ENCODE measurements around the gene PHACTR1. TPM values are rescaled to one million over a fixed set of nuclear protein-coding genes. Genes with fewer than 3 reads are reported as not detected.

PHACTR1 gene
- total and polyA plus RNA-seq, 2 of the 4 experiments (the other 2 are of a cell fraction), result not detected

DNA sequence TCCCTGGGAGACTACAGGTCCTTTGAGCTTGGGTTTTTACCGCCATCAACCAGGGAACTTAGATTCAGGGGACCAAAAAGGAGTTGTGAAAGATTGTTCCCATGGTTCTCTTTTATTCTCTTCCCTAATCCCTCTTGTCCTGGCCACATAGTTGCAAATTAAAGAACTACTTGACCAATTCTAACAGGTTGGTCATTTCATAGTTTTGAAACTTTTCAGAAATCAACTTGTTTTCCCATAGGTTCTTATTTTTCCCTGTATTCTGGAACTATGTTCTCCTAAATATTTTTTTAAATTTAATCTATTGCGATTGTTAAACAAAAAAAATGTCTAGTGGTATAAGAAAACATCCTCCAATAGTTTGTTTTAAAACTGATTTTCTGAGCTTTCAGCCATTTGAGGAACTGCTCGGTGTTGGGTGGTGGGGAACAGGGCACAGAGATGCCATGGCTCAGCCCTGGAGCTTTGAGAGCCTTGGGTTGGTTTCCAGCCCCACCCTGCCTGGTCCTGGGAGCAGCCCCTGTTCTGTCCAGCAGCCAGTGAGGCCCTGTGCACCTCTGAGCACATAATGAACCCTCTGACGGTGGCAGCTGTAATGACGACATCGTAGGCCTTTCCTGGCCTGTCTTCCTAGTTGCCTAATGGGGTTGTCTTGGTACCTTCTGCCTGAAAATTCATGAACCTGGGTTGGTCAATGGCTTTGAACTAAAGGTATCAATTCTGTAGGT is 558.3 kb downstream of the PHACTR1 start:
- TF ChIP-seq, protein P1, sequence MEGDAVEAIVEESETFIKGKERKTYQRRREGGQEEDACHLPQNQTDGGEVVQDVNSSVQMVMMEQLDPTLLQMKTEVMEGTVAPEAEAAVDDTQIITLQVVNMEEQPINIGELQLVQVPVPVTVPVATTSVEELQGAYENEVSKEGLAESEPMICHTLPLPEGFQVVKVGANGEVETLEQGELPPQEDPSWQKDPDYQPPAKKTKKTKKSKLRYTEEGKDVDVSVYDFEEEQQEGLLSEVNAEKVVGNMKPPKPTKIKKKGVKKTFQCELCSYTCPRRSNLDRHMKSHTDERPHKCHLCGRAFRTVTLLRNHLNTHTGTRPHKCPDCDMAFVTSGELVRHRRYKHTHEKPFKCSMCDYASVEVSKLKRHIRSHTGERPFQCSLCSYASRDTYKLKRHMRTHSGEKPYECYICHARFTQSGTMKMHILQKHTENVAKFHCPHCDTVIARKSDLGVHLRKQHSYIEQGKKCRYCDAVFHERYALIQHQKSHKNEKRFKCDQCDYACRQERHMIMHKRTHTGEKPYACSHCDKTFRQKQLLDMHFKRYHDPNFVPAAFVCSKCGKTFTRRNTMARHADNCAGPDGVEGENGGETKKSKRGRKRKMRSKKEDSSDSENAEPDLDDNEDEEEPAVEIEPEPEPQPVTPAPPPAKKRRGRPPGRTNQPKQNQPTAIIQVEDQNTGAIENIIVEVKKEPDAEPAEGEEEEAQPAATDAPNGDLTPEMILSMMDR (conservative IDR thresholded peaks at IDR 0.05; ENCODE audit: low read depth, low read length), result no peak
- TF ChIP-seq FOS (IDR thresholded peaks at IDR 0.05; ENCODE audit: low read depth, low read length), result no peak
- TF ChIP-seq, protein P2, sequence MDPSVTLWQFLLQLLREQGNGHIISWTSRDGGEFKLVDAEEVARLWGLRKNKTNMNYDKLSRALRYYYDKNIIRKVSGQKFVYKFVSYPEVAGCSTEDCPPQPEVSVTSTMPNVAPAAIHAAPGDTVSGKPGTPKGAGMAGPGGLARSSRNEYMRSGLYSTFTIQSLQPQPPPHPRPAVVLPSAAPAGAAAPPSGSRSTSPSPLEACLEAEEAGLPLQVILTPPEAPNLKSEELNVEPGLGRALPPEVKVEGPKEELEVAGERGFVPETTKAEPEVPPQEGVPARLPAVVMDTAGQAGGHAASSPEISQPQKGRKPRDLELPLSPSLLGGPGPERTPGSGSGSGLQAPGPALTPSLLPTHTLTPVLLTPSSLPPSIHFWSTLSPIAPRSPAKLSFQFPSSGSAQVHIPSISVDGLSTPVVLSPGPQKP (IDR thresholded peaks at IDR 0.05; ENCODE audit: borderline replicate concordance, low read depth, low read length), result no peak
- TF ChIP-seq RCOR1 (IDR thresholded peaks at IDR 0.05; ENCODE audit: insufficient replicate concordance, low read length), result no peak
- TF ChIP-seq CEBPB (IDR thresholded peaks at IDR 0.05; ENCODE audit: low read depth, low read length), result no peak
- no peak for TF ChIP-seq CHD1 (IDR thresholded peaks at IDR 0.05; ENCODE audit: low read depth, low read length)
- no peak for TF ChIP-seq RAD21 (IDR thresholded peaks at IDR 0.05; ENCODE audit: low read length)
- TF ChIP-seq MXI1 (IDR thresholded peaks at IDR 0.05; ENCODE audit: borderline replicate concordance, low read depth, low read length), result no peak
- no peak for TF ChIP-seq BHLHE40 (IDR thresholded peaks at IDR 0.05; ENCODE audit: low read depth, low read length)
- no peak for TF ChIP-seq MAZ (IDR thresholded peaks at IDR 0.05; ENCODE audit: borderline replicate concordance, low read depth, low read length)
- no peak for TF ChIP-seq POLR2A (IDR thresholded peaks at IDR 0.05; ENCODE audit: low read depth, low read length)
- TF ChIP-seq MAFK (IDR thresholded peaks at IDR 0.05; ENCODE audit: low read depth, low read length), result no peak
- no peak for TF ChIP-seq NFE2L2 (IDR thresholded peaks at IDR 0.05; ENCODE audit: low read depth, low read length)
- no peak for TF ChIP-seq USF2 (IDR thresholded peaks at IDR 0.05; ENCODE audit: low read depth, low read length)
- TF ChIP-seq SMC3 (IDR thresholded peaks at IDR 0.05; ENCODE audit: low read depth, low read length), result no peak
- no peak for TF ChIP-seq RFX5 (IDR thresholded peaks at IDR 0.05; ENCODE audit: low read depth, low read length)
- H3K4me2 ChIP-seq (ENCODE audit: low read depth, low read length), result no peak overlapping the region
- H3K4me1 ChIP-seq (ENCODE audit: control insufficient read depth, insufficient read depth, low read length), result no peaks in the 10 kb centered on the region
- H3K79me1 ChIP-seq (ENCODE audit: low read depth in 1 of 2, low read length in 2 of 2), result no peaks in the 10 kb centered on the region
- WGBS, 2 experiments (ENCODE audit: extremely low coverage in 2 of 2, insufficient read length in 1 of 2), result no CpG with 5 or more reads among the region's 6 CpGs
- BruUV-seq (replicated peaks), result no TSS peak
- no peak overlapping the region for H2AK9ac ChIP-seq (replicated peaks; ENCODE audit: low read depth, low read length, poor library complexity)
- dilution Hi-C loops (cut with HindIII; ENCODE audit: low sequenced_read_pairs, unreplicated experiment) (no loop called here), in situ Hi-C loops (cut with MboI; ENCODE audit: low sequenced_read_pairs) (no loop called here), intact Hi-C loops (cut with micrococcal nuclease) (no loop called here)
- no peak overlapping the region for H4K5ac ChIP-seq (ENCODE audit: low read depth, low read length)
- no peaks in the 10 kb centered on the region for H3K9me1 ChIP-seq (ENCODE audit: insufficient read depth, low read length)
- no peak overlapping the region for H2AFZ ChIP-seq (replicated peaks; ENCODE audit: low read length, poor library complexity)
- H4K8ac ChIP-seq (ENCODE audit: low read depth in 2 of 2, low read length in 2 of 2), result no peak overlapping the region
- no peak overlapping the region for H3K18ac ChIP-seq (ENCODE audit: low read depth, low read length)
- no peaks in the 10 kb centered on the region for H4K20me1 ChIP-seq (ENCODE audit: insufficient read depth, low read length)
- no peak overlapping the region for H3K27ac ChIP-seq (ENCODE audit: insufficient read depth, low read length)
- no peak overlapping the region for H3K14ac ChIP-seq (replicated peaks; ENCODE audit: low read depth, low read length)
- H3K36me3 ChIP-seq (ENCODE audit: control insufficient read depth, insufficient read depth, low read length), result no peaks in the 10 kb centered on the region
- no peak overlapping the region for H2BK15ac ChIP-seq (ENCODE audit: low read depth, low read length)
- ChIA-PET POLR2A (ENCODE audit: unreplicated experiment) (no interaction called here), CTCF (interaction anchor here (0.5 kb wide), 1 partner anchor 119 kb away, joined by 3 read pairs; no protein-coding TSS in a partner anchor)
- no peak overlapping the region for H2BK20ac ChIP-seq (ENCODE audit: low read depth, low read length)
- H4K91ac ChIP-seq (ENCODE audit: insufficient read depth, low read depth, low read length), result no peak overlapping the region
- H3K4ac ChIP-seq (ENCODE audit: low read depth, low read length), result no peak overlapping the region
- H3K9ac ChIP-seq (ENCODE audit: low read depth, low read length), result no peak overlapping the region
- no peaks in the 10 kb centered on the region for H3K27me3 ChIP-seq (ENCODE audit: control insufficient read depth, insufficient read depth, low read length)
- H3K9me3 ChIP-seq (ENCODE audit: control insufficient read depth, insufficient read depth, low read length), result no peaks in the 10 kb centered on the region
- DNase-seq (no peak), ATAC-seq (ENCODE audit: low read depth) (no peak)
- H3K4me3 ChIP-seq (ENCODE audit: insufficient read depth, low read depth, low read length), result no peak overlapping the region
- H2AK5ac ChIP-seq (ENCODE audit: low read depth, low read length), result no peak overlapping the region
- no peak overlapping the region for H2BK120ac ChIP-seq (ENCODE audit: low read depth, low read length)
- H3K56ac ChIP-seq (ENCODE audit: extremely low read depth, insufficient read depth, low read length), result no peak overlapping the region
- H2BK5ac ChIP-seq (ENCODE audit: low read depth, low read length, poor library complexity, severe bottlenecking), result no peak overlapping the region
- H3K23ac ChIP-seq (ENCODE audit: low read depth, low read length), result no peak overlapping the region
